UCSD-AML1 (cell line): ENCODE results near the gene NAV2.
"Not testable (repeated sequence)": the region's sequence is repeated elsewhere in the genome, so short reads cannot be mapped to it uniquely, and the experiment has no call there.

Experiments
- DNase-seq: peaks from one replicate; lab custom pipeline; 2025; ENCODE audit not compliant: unreplicated experiment; lab: John Stamatoyannopoulos, UW

Gene NAV2

GRCh38 chr11:19938866-19939265 lies 226.2 kb downstream of the NAV2 start:
- no peak for DNase-seq

- no peak for DNase-seq
These were observed 226.8 kb downstream of the NAV2 start for GRCh38 chr11:19939415-19939929.

DNA sequence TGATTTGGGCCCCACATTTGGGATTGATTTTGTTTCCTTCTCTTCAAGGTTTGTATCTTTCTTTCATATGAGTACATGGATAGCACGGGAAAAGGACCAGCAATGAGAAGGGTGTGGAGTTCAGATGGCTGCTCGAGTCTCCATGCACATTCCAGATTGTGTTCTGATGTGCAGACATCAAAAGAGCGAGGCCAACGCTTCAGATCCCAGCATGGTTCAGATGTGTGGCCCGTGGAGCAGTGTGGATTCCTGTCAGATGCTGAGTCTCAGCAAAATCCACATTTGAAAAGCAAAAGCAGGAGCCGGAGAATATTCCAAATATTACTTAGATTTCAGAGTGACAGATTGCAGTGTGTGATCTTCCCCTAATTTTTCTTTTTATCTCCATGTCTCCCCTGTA lies 228.2 kb downstream of the NAV2 start:
- DNase-seq: no peak

- no peak for DNase-seq
These were observed 234.0 kb downstream of the NAV2 start for GRCh38 chr11:19946681-19947080.

- DNase-seq: no peak
These were observed 235.0 kb downstream of the NAV2 start for GRCh38 chr11:19947537-19948114.

DNA sequence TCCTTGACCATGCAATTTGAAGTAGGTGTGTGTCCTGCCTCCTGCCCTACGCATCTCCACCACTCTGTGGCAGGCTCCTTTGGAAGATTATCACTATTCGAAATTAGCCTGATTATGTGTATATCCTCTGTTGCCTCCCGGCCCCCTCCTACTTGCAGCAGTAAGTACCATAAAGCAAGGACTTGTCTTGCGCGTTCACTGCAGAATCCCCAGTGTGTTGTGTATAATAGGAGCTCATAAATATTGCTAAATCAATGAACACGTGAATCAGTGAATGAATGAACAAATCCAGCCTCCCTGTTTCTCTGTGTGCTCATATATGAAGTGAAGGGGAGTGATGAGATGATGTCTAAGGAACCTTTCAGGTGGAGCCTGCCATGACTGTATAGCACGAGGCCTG lies 237.0 kb downstream of the NAV2 start:
- no peak for DNase-seq

GRCh38 chr11:19951558-19952115 lies 239.0 kb downstream of the NAV2 start:
- DNase-seq: no peak

DNA sequence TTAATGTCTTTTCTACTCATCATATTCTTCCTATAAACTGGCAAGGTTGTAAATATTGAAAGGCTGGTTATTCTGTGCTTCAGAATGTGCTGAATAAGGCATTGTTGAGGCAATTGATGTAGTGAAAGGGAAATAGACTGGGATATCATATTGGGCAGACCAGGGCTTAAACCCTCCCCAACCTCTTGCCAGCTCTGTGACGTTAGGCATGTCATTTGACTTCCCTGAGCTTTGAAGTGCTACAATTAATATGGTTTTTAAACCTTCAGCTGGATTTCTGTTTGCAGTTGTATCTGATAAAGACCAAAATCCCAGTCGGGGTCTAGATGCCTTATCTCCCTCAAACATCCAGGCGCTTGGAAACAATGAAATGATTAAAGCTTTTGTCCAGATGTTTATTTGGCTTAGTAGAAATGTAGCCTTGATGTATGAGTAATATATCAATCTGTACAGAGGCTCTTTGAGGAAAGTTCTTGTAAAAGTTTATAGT lies 239.5 kb downstream of the NAV2 start:
- DNase-seq: no peak

DNA sequence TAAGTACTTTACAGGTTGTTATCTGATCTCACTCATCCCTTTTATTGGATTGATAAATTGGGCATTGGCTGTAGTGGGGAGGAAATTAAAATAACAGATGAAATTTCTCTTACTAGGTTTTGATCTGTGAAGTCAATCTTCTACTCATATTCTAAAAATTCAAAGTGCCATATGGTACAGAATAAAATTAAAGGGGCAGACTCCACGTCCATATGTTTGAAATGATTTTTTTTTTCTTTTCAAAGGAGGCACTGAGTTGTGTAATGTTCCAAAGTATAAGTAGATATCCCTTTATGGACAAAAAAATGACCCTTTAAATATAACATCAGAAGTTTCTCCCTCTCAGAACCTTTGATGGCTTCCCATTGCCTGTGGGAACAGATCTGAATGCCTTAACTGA lies 240.3 kb downstream of the NAV2 start:
- no peak for DNase-seq

DNA sequence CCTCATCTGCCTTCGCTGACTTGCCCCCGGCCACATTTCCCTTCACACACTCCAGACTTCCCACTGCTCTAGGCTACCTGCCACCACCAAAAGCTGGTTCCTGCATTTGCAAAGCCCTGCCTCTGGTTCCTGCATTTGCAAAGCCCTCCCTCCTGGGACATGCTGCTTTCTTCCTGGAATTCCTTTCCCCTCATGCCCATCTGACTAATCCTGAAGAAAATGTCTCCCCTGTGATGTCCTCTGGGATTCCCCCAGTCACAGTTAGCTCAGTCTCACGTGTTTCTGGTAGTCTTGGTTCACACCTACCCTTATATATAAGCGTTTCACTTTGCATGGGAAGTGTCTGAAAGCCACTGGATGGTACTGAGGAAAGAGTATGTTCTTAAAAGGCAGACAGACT lies 240.7 kb downstream of the NAV2 start:
- DNase-seq: no peak

DNA sequence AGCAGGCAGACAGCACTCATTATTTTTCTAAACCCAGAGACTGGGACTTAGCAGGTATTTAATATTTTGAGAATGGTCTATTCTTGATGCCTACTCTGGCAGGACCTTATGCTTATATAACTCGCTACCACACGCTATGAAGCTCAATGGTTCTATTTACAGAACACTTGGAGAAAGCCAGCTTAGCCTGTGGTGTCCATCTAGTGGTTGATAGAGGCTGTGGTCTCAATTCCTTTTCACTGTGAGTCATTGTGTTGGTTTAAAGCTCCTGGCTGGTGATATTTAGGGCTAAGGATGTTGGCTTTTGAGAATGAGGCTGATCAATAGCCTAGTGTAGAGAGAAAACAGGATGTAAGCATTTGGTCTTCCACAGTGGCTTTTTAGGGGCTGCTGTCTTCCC lies 241.3 kb downstream of the NAV2 start:
- no peak for DNase-seq

GRCh38 chr11:19954899-19955298 lies 242.3 kb downstream of the NAV2 start:
- no peak for DNase-seq

DNA sequence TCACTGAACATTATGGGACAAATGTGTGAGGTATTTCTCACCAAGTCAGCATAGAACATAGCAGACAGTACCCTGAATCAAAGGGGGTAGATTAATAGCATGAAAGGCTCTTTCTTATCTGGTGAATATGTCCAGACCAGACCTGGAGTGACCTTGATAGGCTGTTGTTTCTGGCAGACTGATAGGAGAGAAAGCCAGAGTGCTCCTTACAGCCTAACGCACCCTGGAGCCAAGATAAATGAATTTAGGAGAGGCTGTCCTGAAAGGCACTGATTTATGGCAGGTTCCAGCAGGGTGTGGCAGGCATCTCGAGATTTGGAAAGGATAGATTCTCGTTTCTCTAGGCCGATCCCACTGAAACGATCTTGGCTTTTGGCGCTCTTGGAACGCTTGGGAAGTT lies 243.0 kb downstream of the NAV2 start:
- no peak for DNase-seq

DNA sequence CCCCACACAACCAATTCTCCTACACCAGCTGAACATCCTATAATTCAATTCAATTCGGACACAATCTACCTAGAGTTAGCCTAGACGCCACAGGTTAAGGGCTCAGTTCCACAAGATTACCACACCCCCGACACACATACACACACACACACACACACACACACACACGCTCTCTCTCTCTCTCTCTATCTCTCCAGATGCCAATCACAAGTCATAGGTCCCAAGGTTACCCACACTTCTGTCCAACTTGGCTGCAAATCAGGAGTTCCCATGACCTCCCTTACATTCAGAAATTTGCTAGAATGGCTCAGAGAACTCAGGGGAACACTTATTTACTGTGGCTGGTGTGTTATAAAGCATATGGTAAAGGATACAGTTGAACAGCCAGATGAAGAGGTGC lies 243.6 kb downstream of the NAV2 start:
- DNase-seq: no peak

DNA sequence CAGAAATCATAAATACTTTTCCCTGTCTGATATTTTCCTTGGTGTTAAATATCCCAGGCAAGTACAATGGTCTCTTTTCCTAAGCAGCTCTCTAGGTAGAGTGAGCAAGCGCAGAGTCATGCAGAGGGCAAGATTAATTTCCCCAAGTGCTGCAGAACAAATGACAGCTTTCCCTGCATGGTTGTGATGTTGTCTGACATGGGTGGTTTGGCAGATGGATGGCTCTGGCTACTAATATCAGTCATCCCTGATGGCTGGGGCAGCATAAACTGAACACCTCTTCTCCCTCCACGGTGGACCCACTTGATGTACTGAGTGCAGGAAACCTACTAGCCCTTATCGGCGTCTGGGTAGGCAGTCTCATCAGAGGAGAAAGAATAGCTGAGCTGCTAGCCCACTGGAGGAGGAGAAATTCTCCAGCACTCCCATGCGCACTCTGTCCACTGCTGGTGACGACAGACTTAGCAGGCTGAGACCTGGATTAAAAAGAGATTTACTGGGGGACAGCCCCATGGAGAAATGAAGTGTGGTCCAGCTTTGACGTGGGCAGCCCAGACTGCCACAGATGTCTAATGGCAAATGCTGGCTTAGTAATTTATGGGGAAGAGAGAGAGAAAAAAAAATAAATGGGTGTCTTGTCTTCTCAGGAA lies 244.8 kb downstream of the NAV2 start:
- DNase-seq: no peak

DNA sequence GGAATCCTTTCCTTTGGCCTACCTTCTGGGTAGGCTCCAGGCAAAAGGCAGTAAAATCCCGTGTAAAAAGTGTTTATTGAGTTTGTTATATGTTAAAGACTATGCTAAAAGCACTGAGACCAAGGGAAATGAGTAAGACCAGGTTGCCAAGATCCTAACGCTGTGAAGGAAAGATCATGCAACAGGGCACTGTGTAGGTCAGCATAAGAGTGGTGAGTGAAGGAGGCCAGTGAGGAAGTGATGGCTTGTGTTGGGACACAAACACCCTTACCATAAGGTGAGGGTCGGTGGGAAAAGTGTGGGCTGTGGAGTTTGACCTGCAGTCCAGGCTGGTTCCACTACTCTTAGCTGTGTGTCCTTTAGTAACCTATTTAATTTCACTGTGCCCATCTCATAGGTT lies 245.6 kb downstream of the NAV2 start:
- no peak for DNase-seq

GRCh38 chr11:19959210-19959609 lies 246.6 kb downstream of the NAV2 start:
- DNase-seq: no peak

- no peak for DNase-seq
These were observed 247.0 kb downstream of the NAV2 start for GRCh38 chr11:19959648-19960059.

DNA sequence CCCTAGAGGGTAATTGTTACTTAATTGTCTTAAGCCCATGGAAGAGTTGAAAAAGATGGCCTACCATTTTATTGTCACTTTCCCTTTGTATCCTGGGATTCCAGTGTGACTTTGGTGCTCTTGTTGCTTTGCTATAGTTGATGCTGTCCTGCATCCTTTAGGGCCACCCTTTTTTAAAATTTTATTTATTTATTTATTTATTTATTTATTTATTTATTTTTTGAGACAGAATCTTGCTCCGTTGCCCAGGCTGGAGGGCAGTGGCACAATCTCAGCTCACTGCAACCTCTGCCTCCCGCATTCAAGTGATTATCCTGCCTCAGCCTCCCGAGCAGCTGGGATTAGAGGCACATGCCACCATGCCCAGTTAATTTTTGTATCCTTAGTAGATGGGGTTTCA lies 247.8 kb downstream of the NAV2 start:
- not testable (repeated sequence) for DNase-seq

DNA sequence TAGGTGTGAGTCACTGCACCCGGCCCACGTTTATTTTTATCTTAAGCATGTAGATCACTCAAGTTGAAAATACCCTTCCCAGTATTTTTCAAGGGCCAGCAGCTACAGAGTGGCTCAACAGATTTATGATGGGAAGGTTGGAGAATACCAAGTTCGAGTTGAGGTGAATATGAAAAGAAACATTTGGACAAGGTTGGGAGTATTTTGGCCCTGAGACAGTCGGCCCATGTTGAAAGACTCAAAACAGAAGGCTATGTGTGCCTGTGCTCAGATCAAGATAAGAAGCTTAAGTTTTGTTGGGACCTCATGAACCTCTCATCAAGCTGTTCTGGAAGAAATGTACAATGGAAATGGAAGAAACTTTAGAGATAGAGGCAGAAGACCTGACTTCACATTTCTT lies 248.6 kb downstream of the NAV2 start:
- DNase-seq: no peak

DNA sequence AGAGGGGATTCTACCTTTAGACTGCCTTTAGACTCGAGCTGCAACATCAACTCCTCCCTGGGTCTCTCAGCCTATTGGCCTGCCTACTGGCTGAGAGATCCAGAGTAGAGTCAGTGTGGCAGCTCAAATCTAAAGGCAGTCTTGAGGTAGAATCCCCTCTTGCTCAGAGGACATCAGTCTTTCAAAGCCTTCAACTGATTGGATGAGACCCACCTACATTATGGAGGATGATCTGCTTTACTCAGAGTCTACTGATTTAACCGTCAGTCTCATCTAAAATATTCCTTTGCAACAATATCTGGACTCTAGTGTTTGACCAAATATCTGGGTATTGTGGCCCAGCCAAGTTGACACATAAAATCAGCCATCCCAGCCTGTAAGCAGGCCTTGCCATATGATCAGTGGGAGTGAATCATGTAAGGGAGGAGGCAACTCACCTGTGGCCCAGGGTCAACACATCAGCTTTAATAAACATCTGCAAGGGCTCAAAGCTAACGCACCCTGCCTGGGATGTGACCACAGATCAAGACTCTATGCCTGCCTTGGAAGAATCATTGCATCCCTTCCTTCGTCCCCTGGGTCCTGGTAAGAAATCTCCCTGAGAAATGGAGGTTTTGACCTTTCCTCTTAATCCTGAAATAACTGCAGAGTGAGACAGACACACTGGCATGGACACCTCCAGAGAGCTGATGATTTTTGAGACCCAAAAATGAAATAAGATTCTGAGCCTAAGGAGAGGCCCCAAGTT lies 249.6 kb downstream of the NAV2 start:
- DNase-seq: no peak

DNA sequence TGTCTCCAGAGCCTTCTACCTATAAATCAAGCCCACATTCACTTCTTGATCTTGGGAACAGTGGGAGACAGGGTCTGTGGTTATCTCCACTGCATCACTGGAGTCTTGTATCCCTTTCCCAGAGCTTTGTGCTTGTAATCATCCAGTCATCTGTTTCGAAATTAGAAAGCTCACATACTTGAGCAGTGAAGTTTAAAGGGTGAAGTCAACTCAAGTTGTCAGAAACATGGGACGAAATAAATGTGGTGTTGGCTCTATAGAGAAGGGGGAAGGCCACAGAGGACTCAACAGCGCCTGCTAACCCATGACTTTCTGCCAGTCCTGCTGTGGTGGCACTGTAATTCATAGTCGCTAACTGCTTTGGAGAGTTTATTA lies 250.2 kb downstream of the NAV2 start:
- DNase-seq: no peak
